Measurements from ENCODE around the gene PGF.

DNA sequence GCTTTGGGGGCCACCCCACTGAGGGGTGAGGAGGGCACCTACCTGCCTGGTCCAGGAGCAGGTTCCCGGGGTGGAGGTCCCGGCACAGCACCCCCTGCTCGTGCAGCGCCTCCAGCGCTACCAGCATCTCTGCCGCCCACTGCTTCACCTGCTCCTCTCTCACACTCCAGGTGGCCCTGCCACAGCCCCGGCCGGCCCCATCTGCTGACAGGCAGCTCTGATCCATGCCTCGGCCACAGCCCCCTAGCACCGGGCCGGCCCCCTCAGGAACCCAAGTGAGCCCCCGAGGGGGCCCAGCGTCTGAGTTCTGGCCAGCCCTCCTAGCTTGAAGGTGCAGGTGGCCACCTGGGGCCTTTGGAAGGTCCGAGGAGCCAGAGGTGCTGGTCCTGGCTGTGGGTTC, 45.9 kb downstream of the PGF start:
- no peak for TF ChIP-seq EZH2 (IDR thresholded peaks at IDR 0.05; ENCODE audit: low read length)
- TF ChIP-seq CTCF (optimal IDR thresholded peaks at IDR 0.05 in 1 of 3, IDR thresholded peaks at IDR 0.05 in 1 of 3, conservative IDR thresholded peaks at IDR 0.05 in 1 of 3; ENCODE audit: extremely low read depth in 1 of 3, insufficient read depth in 2 of 3, low read length in 3 of 3), result no peak

All from keratinocyte (primary cell).